Measurements from ENCODE around the gene KIF13A. TPM values are rescaled to one million over a fixed set of nuclear protein-coding genes. Genes with fewer than 3 reads are reported as not detected.

The KIF13A gene
- total and polyA plus RNA-seq, 9 of the 15 experiments (the other 6 are each of a cell fraction or from before 2014, with no cell fraction given) = 3.6 to 44.3 (median 29.7) TPM

DNA sequence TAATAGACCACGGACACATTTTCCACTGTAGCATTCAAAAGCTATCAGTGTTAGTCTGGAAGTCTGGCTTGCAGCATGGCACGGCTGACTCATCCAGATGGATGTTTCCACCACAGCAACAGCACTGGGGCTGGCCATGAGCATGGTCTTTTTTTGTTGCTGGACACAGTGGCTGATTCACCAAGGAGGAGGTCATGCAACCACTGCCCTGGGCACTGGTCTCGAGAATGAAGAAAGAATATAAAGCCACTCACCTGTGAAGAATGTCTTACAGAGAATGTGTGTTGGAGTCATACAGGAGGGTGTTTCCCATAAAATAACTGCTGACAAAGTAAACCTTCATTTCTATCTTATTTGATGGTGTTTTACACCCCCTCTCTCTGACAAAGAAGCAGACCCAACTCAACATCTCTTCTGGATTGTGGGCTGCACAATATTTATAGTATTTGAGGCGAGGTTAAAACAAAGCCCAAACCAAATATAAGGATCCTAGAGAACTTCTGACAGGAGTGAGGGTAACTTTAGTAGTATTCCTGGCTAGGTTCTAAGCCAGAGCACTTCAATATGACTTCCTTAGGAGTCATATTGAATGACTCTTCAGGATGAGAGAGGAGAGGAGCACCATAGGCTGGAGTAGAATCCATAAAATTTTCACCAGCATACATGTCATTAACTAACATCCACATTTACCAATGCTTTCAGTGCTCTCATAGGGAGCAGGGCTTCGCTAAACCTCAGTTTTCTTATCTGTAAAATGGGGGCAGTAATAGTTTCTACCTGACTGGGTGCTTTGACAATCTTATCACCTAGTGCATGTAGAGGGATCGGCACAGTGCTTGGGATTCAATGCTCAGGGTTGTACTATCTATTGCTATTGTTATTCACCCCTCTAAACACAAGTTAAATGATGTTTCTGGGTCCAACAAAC lies 121.4 kb downstream of the KIF13A start:
- DNase-seq (ENCODE audit: extremely low read depth in 1 of 4, low spot score in 3 of 4) (peak in 1 of 4 experiments; percentile 63), FAIRE-seq (no peak), ATAC-seq (peak; percentile 21)
- Histone ChIP-seq H3K4me1 (replicated peaks in 1 of 2; ENCODE audit: control insufficient read depth in 2 of 2, insufficient read depth in 2 of 2, low read length in 2 of 2) (peaks cover 19 to 57% of the 10 kb centered on the region in 2 experiments), H3K4me3 (no peak overlapping the region), H3K79me2 (ENCODE audit: control insufficient read depth, insufficient read depth, low read length) (no peaks in the 10 kb centered on the region), H3K36me3 (ENCODE audit: control insufficient read depth, insufficient read depth, low read length) (peaks cover 8% of the 10 kb centered on the region; the same call in 1 of the 3 replicates), H3K27me3 (ENCODE audit: control insufficient read depth in 2 of 2, insufficient read depth in 2 of 2, low read length in 2 of 2) (no peaks in the 10 kb centered on the region), H2AFZ (ENCODE audit: low read depth, low read length) (no peak overlapping the region), H3K4me2 (ENCODE audit: insufficient read depth, low read length) (no peak overlapping the region), H3K27ac (ENCODE audit: extremely low read depth, low read depth, low read length) (peak overlapping the region; percentile 13; the same call in 1 of the 3 replicates), H4K20me1 (replicated peaks; ENCODE audit: control insufficient read depth, insufficient read depth, low read length) (no peaks in the 10 kb centered on the region), H3K9me1 (ENCODE audit: control insufficient read depth, insufficient read depth, low read length) (no peaks in the 10 kb centered on the region), H3K9me3 (replicated peaks; ENCODE audit: control insufficient read depth, insufficient read depth, low read depth, low read length) (no peaks in the 10 kb centered on the region), H3K9ac (ENCODE audit: insufficient read depth in 1 of 2, low read depth in 2 of 2, low read length in 2 of 2) (no peak overlapping the region)
- in situ Hi-C loops (cut with MboI) = no loop called here
- intact Hi-C loops (cut with micrococcal nuclease) = loop anchor here (5.0 kb wide), 1 partner anchor 121 kb away; the partner anchor contains the start of gene KIF13A
- POLR2A ChIA-PET = interaction anchor here (1.2 to 1.3 kb wide), 2 partner anchors 10 to 13 kb away, joined by 4 to 5 read pairs; no protein-coding TSS in a partner anchor
- CTCF ChIA-PET (ENCODE audit: low intra/inter-chr PET ratio) = no interaction called here
- 39% methylated on average over 6 of the region's 6 CpGs for WGBS (ENCODE audit: insufficient coverage, low coverage, missing lambda C conversion rate)
- no TSS peak for BruUV-seq (replicated peaks)
- 0 out of 2 replicates have a peak, but pooled peaks have one; percentile 12 for TF ChIP-seq MAFG (tag; conservative IDR thresholded peaks at IDR 0.05)
- TF ChIP-seq, protein P1, sequence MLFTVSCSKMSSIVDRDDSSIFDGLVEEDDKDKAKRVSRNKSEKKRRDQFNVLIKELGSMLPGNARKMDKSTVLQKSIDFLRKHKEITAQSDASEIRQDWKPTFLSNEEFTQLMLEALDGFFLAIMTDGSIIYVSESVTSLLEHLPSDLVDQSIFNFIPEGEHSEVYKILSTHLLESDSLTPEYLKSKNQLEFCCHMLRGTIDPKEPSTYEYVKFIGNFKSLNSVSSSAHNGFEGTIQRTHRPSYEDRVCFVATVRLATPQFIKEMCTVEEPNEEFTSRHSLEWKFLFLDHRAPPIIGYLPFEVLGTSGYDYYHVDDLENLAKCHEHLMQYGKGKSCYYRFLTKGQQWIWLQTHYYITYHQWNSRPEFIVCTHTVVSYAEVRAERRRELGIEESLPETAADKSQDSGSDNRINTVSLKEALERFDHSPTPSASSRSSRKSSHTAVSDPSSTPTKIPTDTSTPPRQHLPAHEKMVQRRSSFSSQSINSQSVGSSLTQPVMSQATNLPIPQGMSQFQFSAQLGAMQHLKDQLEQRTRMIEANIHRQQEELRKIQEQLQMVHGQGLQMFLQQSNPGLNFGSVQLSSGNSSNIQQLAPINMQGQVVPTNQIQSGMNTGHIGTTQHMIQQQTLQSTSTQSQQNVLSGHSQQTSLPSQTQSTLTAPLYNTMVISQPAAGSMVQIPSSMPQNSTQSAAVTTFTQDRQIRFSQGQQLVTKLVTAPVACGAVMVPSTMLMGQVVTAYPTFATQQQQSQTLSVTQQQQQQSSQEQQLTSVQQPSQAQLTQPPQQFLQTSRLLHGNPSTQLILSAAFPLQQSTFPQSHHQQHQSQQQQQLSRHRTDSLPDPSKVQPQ (CRISPR knock-in tag; IDR thresholded peaks at IDR 0.05; ENCODE audit: borderline replicate concordance) = no peak
- no peak for TF ChIP-seq ZSCAN32 (CRISPR knock-in tag; IDR thresholded peaks at IDR 0.05)
- 0 out of 2 replicates have a peak, but pooled peaks have one; percentile 48 for TF ChIP-seq PTBP1 (IDR thresholded peaks at IDR 0.05; ENCODE audit: low read depth, low read length)
- no peak for TF ChIP-seq ZC3H4 (CRISPR knock-in tag; IDR thresholded peaks at IDR 0.05; ENCODE audit: borderline replicate concordance)
- TF ChIP-seq HNRNPH1 (optimal IDR thresholded peaks at IDR 0.05; ENCODE audit: low read depth, low read length) = no peak
- peak; percentile 32 for TF ChIP-seq PHF20 (IDR thresholded peaks at IDR 0.05; ENCODE audit: partially characterized antibody)
- TF ChIP-seq MTA3 (IDR thresholded peaks at IDR 0.05; ENCODE audit: borderline replicate concordance) = 0 out of 2 replicates have a peak, but pooled peaks have one; percentile 26
- TF ChIP-seq ILK (tag; IDR thresholded peaks at IDR 0.05; ENCODE audit: borderline replicate concordance, low read depth) = no peak
- TF ChIP-seq NEUROD1 (IDR thresholded peaks at IDR 0.05; ENCODE audit: borderline replicate concordance, low read depth, low read length, partially characterized antibody) = peak; percentile 38
- peak; percentile 28 for TF ChIP-seq FOS (IDR thresholded peaks at IDR 0.05; ENCODE audit: extremely low read depth, insufficient read length)
- peak; percentile 97 for TF ChIP-seq BCOR (IDR thresholded peaks at IDR 0.05)
- TF ChIP-seq CHD4 (IDR thresholded peaks at IDR 0.05; ENCODE audit: insufficient read depth, insufficient replicate concordance, low read depth, low read length, poor library complexity, severe bottlenecking) = peak; percentile 65
- peak; percentile 64; the same call in 1 of the 2 replicates for TF ChIP-seq SMARCA4 (IDR thresholded peaks at IDR 0.05)
- TF ChIP-seq CBX3 (IDR thresholded peaks at IDR 0.05; ENCODE audit: borderline replicate concordance in 1 of 2, low read length in 2 of 2) = 0 out of 3 replicates have a peak, but pooled peaks of 1 of the 2 experiments have one; percentile 46
- TF ChIP-seq ZNF316 (IDR thresholded peaks at IDR 0.05) = peak; percentile 69
- no peak for TF ChIP-seq DMBX1 (CRISPR knock-in tag; IDR thresholded peaks at IDR 0.05; ENCODE audit: borderline replicate concordance)
